D721Med (cell line): ENCODE data around the gene TPGS2.

ENCODE experiments used
- DNase-seq: peaks from one replicate; pipeline ENCODE4 v3.0.0; 2011; ENCODE audit warnings: low spot score; ENCODE audit not compliant: insufficient read length
- FAIRE-seq: peaks from 2 replicates; lab custom pipeline; 2011; peaks lifted over from hg19 to GRCh38; lab: Jason Lieb, UNC
- CTCF ChIP-seq: IDR thresholded peaks from 2 replicates; pipeline ENCODE4 v1.5.1; 2012; ENCODE audit warnings: mild to moderate bottlenecking, control low read depth; ENCODE audit not compliant: insufficient read depth; ENCODE audit errors: missing control alignments

Gene TPGS2

GRCh38 chr18:36851202-36851590 is 22.4 kb upstream of the TPGS2 start:
- no peak for DNase-seq
- TF ChIP-seq CTCF = no peak
- peak; percentile 86 for FAIRE-seq

GRCh38 chr18:36850527-36851201 is 21.9 kb upstream of the TPGS2 start:
- FAIRE-seq = peak; percentile 48
- no peak for DNase-seq
- TF ChIP-seq CTCF = no peak

GRCh38 chr18:36849288-36850006 is 20.6 kb upstream of the TPGS2 start:
- FAIRE-seq (peak; percentile 94), DNase-seq (no peak)
- no peak for TF ChIP-seq CTCF

- peak; percentile 87 for FAIRE-seq
- no peak for TF ChIP-seq CTCF
- no peak for DNase-seq
Measured at GRCh38 chr18:36848609-36849008, 19.8 kb upstream of the TPGS2 start.

- DNase-seq (no peak), FAIRE-seq (peak; percentile 58)
- TF ChIP-seq CTCF = no peak
Measured at GRCh38 chr18:36843784-36844183, 15.0 kb upstream of the TPGS2 start.

- DNase-seq (no peak), FAIRE-seq (peak; percentile 11)
- TF ChIP-seq CTCF = no peak
Measured at GRCh38 chr18:36843199-36843598, 14.4 kb upstream of the TPGS2 start.

- FAIRE-seq = peak; percentile 32
- DNase-seq = no peak
- no peak for TF ChIP-seq CTCF
Measured at GRCh38 chr18:36839835-36840234, 11.0 kb upstream of the TPGS2 start.
